Hepatocyte (in vitro differentiated cells): ENCODE results near the gene SNX9. TPM values are rescaled to one million over a fixed set of nuclear protein-coding genes. Genes with fewer than 3 reads are reported as not detected.

Source experiments
- DNase-seq: peaks from one replicate; pipeline ENCODE4 v3.0.0-alpha.2; 2016; ENCODE audit warnings: low spot score
- H2AFZ ChIP-seq: fragments of 200-600 bp; sonication (generic); 2 replicates; pipeline ENCODE4 v1.6.0; 2016; ENCODE audit warnings: antibody characterized with exemption, mild to moderate bottlenecking
- H3K27ac ChIP-seq: fragments of 200-600 bp; sonication (generic); 2 replicates; pipeline ENCODE4 v1.5.1; 2016; ENCODE audit warnings: mild to moderate bottlenecking
- H3K27me3 ChIP-seq: fragments of 200-600 bp; sonication (generic); 2 replicates; pipeline ENCODE4 v1.6.1; 2016
- H3K36me3 ChIP-seq: fragments of 200-600 bp; sonication (generic); replicated peaks from 2 replicates; pipeline ENCODE4 v1.5.1; 2016; ENCODE audit warnings: low read depth; ENCODE audit not compliant: insufficient read depth
- H3K4me1 ChIP-seq: fragments of 200-600 bp; sonication (generic); 2 replicates; pipeline ENCODE4 v1.5.1; 2016; ENCODE audit warnings: mild to moderate bottlenecking, moderate library complexity; ENCODE audit not compliant: insufficient read depth
- H3K4me2 ChIP-seq: fragments of 200-600 bp; sonication (generic); 2 replicates; pipeline ENCODE4 v1.6.0; 2016
- H3K4me3 ChIP-seq: fragments of 200-600 bp; sonication (generic); 2 replicates; pipeline ENCODE4 v1.5.1; 2016; ENCODE audit warnings: mild to moderate bottlenecking
- H3K79me2 ChIP-seq: fragments of 200-600 bp; sonication (generic); 2 replicates; pipeline ENCODE4 v1.6.0; 2017; ENCODE audit warnings: mild to moderate bottlenecking
- H3K9me2 ChIP-seq: fragments of 200-600 bp; sonication (generic); replicated peaks from 2 replicates; pipeline ENCODE4 v1.6.0; 2017; ENCODE audit warnings: mild to moderate bottlenecking; ENCODE audit not compliant: insufficient read depth
- H3K9me3 ChIP-seq: fragments of 200-600 bp; sonication (generic); 2 replicates; pipeline ENCODE4 v1.5.1; 2016; ENCODE audit warnings: low read depth, mild to moderate bottlenecking
- H4K20me1 ChIP-seq: fragments of 200-600 bp; sonication (generic); 2 replicates; pipeline ENCODE4 v1.6.0; 2016; ENCODE audit warnings: mild to moderate bottlenecking; ENCODE audit not compliant: insufficient read depth, poor library complexity, severe bottlenecking
- CTCF ChIP-seq: fragments of 200-600 bp; sonication (generic); IDR thresholded peaks from 2 replicates; pipeline ENCODE4 v1.5.1; 2016; ENCODE audit warnings: antibody characterized with exemption, mild to moderate bottlenecking; ENCODE audit not compliant: poor library complexity
- EZH2 ChIP-seq: fragments of 200-600 bp; sonication (generic); IDR thresholded peaks from 2 replicates; pipeline ENCODE4 v1.6.1; 2016; ENCODE audit warnings: antibody characterized with exemption, mild to moderate bottlenecking, borderline replicate concordance
- EZH2phosphoT487 ChIP-seq: fragments of 200-600 bp; sonication (generic); IDR thresholded peaks from one replicate; pipeline ENCODE4 v1.6.1; 2018; ENCODE audit warnings: antibody characterized with exemption, mild to moderate bottlenecking, low read depth, moderate library complexity; ENCODE audit not compliant: unreplicated experiment, severe bottlenecking
- WGBS: methylation state at CpG from one replicate; pipeline ENCODE4 v1.1.6; 2016; ENCODE audit warnings: low lambda C conversion rate; ENCODE audit errors: missing lambda C conversion rate; 5-methylcytosine and 5-hydroxymethylcytosine counted together
- polyA plus RNA-seq: library from polyadenylated mRNA; unstranded; fragments of >200 nt; fragmentation: Nextera tagmentation; extraction: Ambion mirVana; gene quantifications from 2 replicates; pipeline ENCODE4 v1.2.1, GENCODE V29; 2016
- total RNA-seq: library from RNA; depleted of rRNA; stranded (reverse); fragments of >200 nt; gene quantifications from 2 replicates; pipeline ENCODE4 v1.2.3, GENCODE V29; 2014

The SNX9 gene
- total and polyA plus RNA-seq, 2 experiments from 2014 or later: 34.1 to 34.7 TPM

- H3K27me3 ChIP-seq: no peaks in the 10 kb centered on the region
- H3K36me3 ChIP-seq: peaks cover 10% of the 10 kb centered on the region
- DNase-seq: no peak
These were observed 84.6 kb downstream of the SNX9 start for GRCh38 chr6:157907651-157908050.

GRCh38 chr6:157908369-157909281, 85.6 kb downstream of the SNX9 start:
- WGBS: 87% methylated on average over 7 of the region's 7 CpGs
- Histone ChIP-seq H3K4me2 (no peak overlapping the region), H3K36me3 (peaks cover 7% of the 10 kb centered on the region)

More at GRCh38 chr6:157907651-157908050, 84.6 kb downstream of the SNX9 start:
- WGBS: 88% methylated on average over 7 of the region's 7 CpGs
- H3K9me3 ChIP-seq: no peaks in the 10 kb centered on the region
- H3K27ac ChIP-seq: no peak overlapping the region
- no peaks in the 10 kb centered on the region for H4K20me1 ChIP-seq
- no peak overlapping the region for H3K4me3 ChIP-seq
- H3K4me2 ChIP-seq: no peak overlapping the region
- no peaks in the 10 kb centered on the region for H3K9me2 ChIP-seq
- H2AFZ ChIP-seq: no peak overlapping the region
- TF ChIP-seq CTCF (no peak), EZH2phosphoT487 (no peak), EZH2 (no peak)
- H3K4me1 ChIP-seq: no peaks in the 10 kb centered on the region
- H3K79me2 ChIP-seq: no peaks in the 10 kb centered on the region

GRCh38 chr6:157909282-157909664, 86.2 kb downstream of the SNX9 start:
- Histone ChIP-seq H4K20me1 (no peaks in the 10 kb centered on the region), H3K27me3 (no peaks in the 10 kb centered on the region), H3K79me2 (no peaks in the 10 kb centered on the region), H3K36me3 (peaks cover 7% of the 10 kb centered on the region), H3K4me1 (no peaks in the 10 kb centered on the region), H3K4me3 (no peak overlapping the region), H3K9me2 (no peaks in the 10 kb centered on the region), H3K27ac (no peak overlapping the region), H3K4me2 (no peak overlapping the region), H2AFZ (no peak overlapping the region), H3K9me3 (no peaks in the 10 kb centered on the region)
- no peak for DNase-seq
- 96% methylated on average over 3 of the region's 3 CpGs for WGBS
- no peak for TF ChIP-seq CTCF
- no peak for TF ChIP-seq EZH2phosphoT487
- TF ChIP-seq EZH2: no peak

More at GRCh38 chr6:157908369-157909281, 85.6 kb downstream of the SNX9 start:
- Histone ChIP-seq H2AFZ (no peak overlapping the region), H3K9me2 (no peaks in the 10 kb centered on the region), H3K27ac (no peak overlapping the region), H4K20me1 (no peaks in the 10 kb centered on the region), H3K79me2 (no peaks in the 10 kb centered on the region), H3K4me1 (no peaks in the 10 kb centered on the region), H3K4me3 (no peak overlapping the region), H3K9me3 (no peaks in the 10 kb centered on the region), H3K27me3 (no peaks in the 10 kb centered on the region)
- DNase-seq: no peak
- TF ChIP-seq CTCF: no peak
- no peak for TF ChIP-seq EZH2
- TF ChIP-seq EZH2phosphoT487: no peak
